ENCODE results near the gene NINJ2.

The NINJ2 gene

DNA sequence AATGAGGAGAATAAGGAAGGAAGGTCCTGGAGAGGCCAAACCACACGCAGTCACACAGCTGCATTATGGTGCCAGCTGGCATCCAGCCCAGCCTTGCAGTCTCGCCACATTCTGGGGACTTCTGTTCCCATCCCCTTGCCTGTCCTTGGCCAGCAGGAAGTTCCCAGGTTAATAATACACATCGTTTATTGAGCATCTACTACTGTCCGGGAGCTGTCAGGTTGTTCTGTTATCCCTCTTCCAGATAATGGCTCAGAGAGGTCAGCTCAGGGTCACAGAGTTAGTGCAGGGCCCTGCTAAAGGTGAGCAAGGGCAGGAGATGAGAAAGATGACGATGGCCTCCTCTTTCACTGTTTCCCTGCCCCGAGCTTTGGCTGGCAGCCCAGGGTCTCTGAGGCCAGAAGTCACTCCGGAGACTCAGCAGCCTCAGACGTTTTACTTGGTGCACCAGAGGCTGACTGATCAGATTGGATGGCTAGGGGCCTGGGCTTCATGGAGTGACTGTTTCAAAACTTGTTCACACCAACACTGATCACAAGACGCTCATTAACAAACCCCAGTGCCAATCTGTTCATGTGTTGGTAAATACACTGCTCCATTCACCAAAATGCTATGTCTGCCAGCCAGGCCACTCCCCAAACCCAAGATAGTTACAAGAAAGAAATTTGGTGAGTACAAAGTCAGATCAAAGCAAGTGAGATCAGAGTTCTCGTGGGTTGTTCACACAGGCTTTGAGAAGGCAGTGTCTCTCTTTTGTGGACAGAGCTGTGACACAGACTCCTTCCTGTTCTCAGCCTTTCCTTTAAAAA, 124.3 kb downstream of the NINJ2 start:
- H3K4me3 ChIP-seq (ENCODE audit: low read depth, low read length) = no peak overlapping the region
- TF ChIP-seq, protein P1, sequence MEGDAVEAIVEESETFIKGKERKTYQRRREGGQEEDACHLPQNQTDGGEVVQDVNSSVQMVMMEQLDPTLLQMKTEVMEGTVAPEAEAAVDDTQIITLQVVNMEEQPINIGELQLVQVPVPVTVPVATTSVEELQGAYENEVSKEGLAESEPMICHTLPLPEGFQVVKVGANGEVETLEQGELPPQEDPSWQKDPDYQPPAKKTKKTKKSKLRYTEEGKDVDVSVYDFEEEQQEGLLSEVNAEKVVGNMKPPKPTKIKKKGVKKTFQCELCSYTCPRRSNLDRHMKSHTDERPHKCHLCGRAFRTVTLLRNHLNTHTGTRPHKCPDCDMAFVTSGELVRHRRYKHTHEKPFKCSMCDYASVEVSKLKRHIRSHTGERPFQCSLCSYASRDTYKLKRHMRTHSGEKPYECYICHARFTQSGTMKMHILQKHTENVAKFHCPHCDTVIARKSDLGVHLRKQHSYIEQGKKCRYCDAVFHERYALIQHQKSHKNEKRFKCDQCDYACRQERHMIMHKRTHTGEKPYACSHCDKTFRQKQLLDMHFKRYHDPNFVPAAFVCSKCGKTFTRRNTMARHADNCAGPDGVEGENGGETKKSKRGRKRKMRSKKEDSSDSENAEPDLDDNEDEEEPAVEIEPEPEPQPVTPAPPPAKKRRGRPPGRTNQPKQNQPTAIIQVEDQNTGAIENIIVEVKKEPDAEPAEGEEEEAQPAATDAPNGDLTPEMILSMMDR (IDR thresholded peaks at IDR 0.05; ENCODE audit: control insufficient read depth, extremely low read depth, insufficient read depth) = no peak
- no peak for DNase-seq (ENCODE audit: low read depth)

DNA sequence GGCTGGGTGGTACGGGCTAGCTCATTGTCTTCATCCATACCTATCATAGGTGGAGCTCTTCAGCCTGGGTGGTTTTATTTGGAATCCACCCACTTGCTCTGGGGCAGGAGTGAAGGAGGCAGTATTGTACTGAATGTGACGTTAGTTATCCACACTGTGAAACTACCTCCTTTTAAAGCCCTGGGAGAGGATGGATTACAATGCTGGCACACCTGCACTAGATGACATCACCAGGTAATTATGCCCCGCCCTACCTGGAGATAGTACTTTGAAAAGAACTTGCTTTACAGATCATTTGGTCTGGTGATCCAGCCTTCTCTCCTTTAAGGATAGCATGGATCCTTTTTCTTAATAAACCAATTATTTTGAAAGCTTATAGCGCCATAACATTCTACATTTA, 125.5 kb downstream of the NINJ2 start:
- DNase-seq (ENCODE audit: low read depth) = peak; percentile 63

DNA sequence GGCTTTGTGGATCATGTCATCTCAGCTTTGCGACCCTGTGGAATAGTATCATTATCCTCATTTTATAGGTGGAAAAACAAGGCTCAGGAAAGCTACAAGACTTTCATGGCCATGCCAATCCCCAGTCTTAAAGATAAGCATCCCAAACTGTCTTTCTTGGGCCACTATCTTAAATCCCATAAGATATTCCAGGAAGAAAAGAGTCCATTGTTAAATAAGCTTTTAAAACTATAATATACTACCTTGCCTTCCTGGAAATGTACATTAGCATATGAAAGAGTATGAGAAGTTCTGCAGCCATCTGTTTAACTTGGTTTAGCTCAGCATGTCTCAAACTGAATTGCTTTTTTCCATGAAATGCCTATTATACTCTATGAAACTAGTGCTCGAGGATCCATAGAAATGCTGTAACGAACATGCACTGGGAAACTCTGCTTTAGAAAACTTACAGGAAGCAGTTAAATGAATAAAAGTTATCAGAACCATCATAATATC, 126.4 kb downstream of the NINJ2 start:
- DNase-seq (ENCODE audit: low read depth) = no peak
- TF ChIP-seq, protein P1 (IDR thresholded peaks at IDR 0.05; ENCODE audit: control insufficient read depth, extremely low read depth, insufficient read depth) = no peak
- H3K4me3 ChIP-seq (ENCODE audit: low read depth, low read length) = no peak overlapping the region

More for the DNA sequence above, 125.5 kb downstream of the NINJ2 start:
- TF ChIP-seq, protein P1 (IDR thresholded peaks at IDR 0.05; ENCODE audit: control insufficient read depth, extremely low read depth, insufficient read depth) = no peak
- H3K4me3 ChIP-seq (ENCODE audit: low read depth, low read length) = no peak overlapping the region

DNA sequence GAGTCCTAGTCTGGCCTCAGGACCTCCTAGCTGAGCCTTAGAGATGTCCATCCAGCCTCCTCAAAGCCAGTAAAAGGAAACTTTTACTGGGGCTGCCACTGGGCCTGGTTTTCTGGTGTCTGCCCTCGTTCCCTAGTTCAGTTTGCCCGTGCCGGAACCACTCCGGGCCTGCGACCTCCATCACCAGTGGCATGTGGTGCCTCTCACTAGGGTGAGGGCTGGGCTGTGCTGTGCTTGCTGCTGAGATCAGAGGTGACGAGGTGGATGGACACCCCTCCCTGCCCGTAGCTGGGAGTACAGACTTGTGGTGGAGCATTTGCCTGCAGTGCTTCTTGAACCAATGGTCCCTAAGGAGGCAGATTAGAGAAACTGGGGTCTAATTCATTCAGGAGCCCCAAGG, 127.8 kb downstream of the NINJ2 start:
- no peak for DNase-seq (ENCODE audit: low read depth)
- TF ChIP-seq, protein P1 (IDR thresholded peaks at IDR 0.05; ENCODE audit: control insufficient read depth, extremely low read depth, insufficient read depth) = no peak
- H3K4me3 ChIP-seq (ENCODE audit: low read depth, low read length) = no peak overlapping the region

DNA sequence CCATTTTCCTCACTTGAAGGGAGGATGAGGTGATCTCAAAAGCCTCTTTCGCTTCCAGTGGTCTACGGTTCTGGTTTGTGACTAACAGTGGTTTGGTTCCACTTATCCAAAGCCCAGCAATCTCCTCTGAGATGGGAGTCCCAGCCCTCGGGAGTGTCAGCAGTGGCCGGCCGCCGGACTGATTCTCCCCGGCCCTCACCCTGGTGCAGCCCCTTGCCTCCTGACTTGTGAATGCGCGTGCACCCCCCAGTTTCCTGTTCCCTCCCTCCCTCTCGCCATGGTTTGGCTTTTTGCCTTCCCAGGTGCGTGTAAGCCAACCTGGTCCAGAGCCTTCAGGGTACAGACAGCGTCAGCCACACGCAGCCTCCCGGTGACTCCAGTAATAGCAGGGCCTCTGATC, 129.0 kb downstream of the NINJ2 start:
- TF ChIP-seq, protein P1 (IDR thresholded peaks at IDR 0.05; ENCODE audit: control insufficient read depth, extremely low read depth, insufficient read depth) = no peak
- DNase-seq (ENCODE audit: low read depth) = no peak
- H3K4me3 ChIP-seq (ENCODE audit: low read depth, low read length) = no peak overlapping the region

DNA sequence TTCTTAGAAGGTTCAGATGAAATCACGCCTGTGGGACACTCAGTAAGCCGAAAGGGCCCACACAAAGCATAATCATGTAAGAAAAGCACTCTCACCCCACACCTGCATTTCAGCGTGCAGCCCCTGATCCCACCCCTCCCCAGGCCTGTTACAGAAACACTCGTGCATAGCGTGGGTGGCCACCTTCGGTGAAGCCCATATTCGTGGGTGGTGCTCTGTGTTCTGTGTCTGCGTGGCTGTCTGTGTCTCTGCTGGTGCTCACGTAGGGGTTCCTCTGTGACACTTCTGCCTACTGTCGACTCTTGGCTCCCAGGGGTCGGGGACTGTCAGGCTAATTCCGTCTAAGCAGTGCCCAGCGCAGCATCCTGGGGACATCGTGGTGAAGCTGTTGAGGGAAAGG, 129.5 kb downstream of the NINJ2 start:
- no peak for DNase-seq (ENCODE audit: low read depth)
- TF ChIP-seq, protein P1 (IDR thresholded peaks at IDR 0.05; ENCODE audit: control insufficient read depth, extremely low read depth, insufficient read depth) = no peak

More for the DNA sequence above, 129.5 kb downstream of the NINJ2 start:
- no peak overlapping the region for H3K4me3 ChIP-seq (ENCODE audit: low read depth, low read length)

Measured in LNCaP clone FGC (cell line).